ENCODE measurements around the gene ST3GAL2. TPM values are rescaled to one million over a fixed set of nuclear protein-coding genes. Genes with fewer than 3 reads are reported as not detected.

ST3GAL2 gene
- total RNA-seq, 1 experiment from 2014 or later, result 49.4 TPM

DNA sequence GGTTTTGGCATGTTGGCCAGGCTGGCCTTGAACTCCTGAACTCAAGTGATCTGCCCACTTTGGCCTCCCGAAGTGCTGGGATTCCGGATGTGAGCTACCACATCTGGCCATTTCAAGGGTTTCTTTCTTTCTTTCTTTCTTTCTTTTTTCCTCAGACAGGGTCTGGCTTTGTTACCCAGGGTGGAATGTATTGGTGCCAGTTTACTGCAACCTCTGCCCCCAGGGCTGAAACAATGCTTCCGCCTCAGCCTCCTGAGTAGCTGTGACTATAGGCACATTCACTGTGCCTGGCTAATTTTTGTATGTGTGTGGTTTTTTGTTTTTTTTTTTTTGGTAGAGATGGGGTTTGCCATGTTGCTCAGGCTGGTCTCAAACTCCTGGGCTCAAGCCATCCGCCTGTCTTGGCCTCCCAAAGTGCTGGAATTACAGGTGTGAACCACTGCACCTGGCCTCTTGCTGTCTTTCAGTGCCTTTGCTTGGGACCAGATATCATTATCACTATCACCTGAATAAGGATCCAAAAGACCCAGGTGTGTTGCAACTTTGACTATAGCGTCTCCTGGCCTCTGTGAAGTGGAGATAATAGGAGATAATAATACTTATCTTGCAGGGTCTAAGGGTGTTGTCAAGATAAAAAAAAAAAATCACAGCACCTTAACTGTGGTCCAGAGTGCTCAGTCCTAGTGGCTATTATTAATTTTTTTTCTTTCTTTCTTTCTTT lies 18.7 kb upstream of the ST3GAL2 start (continued):
- TF ChIP-seq ZNF423 (CRISPR knock-in tag; IDR thresholded peaks at IDR 0.05) (no peak), ESRRA (CRISPR knock-in tag; IDR thresholded peaks at IDR 0.05; ENCODE audit: borderline replicate concordance) (no peak), TCF7 (CRISPR knock-in tag; IDR thresholded peaks at IDR 0.05; ENCODE audit: low read depth) (no peak), ETV6 (CRISPR knock-in tag; IDR thresholded peaks at IDR 0.05) (no peak)
- TF ChIP-seq, protein P1, sequence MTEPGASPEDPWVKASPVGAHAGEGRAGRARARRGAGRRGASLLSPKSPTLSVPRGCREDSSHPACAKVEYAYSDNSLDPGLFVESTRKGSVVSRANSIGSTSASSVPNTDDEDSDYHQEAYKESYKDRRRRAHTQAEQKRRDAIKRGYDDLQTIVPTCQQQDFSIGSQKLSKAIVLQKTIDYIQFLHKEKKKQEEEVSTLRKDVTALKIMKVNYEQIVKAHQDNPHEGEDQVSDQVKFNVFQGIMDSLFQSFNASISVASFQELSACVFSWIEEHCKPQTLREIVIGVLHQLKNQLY (CRISPR knock-in tag; IDR thresholded peaks at IDR 0.05), result no peak
- TF ChIP-seq, protein P2, sequence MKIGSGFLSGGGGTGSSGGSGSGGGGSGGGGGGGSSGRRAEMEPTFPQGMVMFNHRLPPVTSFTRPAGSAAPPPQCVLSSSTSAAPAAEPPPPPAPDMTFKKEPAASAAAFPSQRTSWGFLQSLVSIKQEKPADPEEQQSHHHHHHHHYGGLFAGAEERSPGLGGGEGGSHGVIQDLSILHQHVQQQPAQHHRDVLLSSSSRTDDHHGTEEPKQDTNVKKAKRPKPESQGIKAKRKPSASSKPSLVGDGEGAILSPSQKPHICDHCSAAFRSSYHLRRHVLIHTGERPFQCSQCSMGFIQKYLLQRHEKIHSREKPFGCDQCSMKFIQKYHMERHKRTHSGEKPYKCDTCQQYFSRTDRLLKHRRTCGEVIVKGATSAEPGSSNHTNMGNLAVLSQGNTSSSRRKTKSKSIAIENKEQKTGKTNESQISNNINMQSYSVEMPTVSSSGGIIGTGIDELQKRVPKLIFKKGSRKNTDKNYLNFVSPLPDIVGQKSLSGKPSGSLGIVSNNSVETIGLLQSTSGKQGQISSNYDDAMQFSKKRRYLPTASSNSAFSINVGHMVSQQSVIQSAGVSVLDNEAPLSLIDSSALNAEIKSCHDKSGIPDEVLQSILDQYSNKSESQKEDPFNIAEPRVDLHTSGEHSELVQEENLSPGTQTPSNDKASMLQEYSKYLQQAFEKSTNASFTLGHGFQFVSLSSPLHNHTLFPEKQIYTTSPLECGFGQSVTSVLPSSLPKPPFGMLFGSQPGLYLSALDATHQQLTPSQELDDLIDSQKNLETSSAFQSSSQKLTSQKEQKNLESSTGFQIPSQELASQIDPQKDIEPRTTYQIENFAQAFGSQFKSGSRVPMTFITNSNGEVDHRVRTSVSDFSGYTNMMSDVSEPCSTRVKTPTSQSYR (CRISPR knock-in tag; IDR thresholded peaks at IDR 0.05), result no peak

DNA sequence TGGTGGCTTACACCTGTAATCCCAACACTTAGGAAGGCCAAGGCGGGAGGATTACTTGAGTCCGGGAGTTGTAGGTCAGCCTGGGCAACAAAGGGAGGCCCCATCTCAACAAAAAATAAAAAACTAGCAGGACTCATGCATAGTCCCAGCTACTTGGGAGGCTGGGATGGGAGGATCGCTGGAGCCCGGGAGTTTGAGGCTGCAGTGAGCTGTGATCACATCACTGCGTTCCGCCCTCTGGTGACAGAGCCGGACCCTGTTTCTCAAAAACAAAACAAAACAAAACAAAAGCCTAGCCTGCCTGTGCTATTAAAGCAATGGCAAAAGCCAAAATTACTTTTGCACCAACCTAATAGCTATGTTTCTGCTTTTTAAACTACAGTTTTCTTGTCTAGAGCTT lies 17.0 kb upstream of the ST3GAL2 start:
- Mint-ChIP-seq H3K27me3 (ENCODE audit: low read depth) (no peaks in the 10 kb centered on the region), H3K4me1 (peaks cover 7% of the 10 kb centered on the region), H3K4me3 (peak overlapping the region; percentile 92), H3K9me3 (no peaks in the 10 kb centered on the region), H3K27ac (peak overlapping the region; percentile 62), H3K36me3 (no peaks in the 10 kb centered on the region)
- ATAC-seq, result no peak
- ChIA-PET CTCF (interaction anchor here (0.7 to 3.9 kb wide), 6 partner anchors 13 to 76 kb away, joined by 3 to 24 read pairs (median 4); partner anchors contain the start of gene ST3GAL2), POLR2A (interaction anchor here (0.6 to 0.9 kb wide), 2 partner anchors 22 to 79 kb away, joined by 3 to 9 read pairs; no protein-coding TSS in a partner anchor)
- DNase-seq (ENCODE audit: low spot score), result no peak
- TF ChIP-seq TCF7 (CRISPR knock-in tag; IDR thresholded peaks at IDR 0.05; ENCODE audit: low read depth), result no peak
- TF ChIP-seq, protein P3, sequence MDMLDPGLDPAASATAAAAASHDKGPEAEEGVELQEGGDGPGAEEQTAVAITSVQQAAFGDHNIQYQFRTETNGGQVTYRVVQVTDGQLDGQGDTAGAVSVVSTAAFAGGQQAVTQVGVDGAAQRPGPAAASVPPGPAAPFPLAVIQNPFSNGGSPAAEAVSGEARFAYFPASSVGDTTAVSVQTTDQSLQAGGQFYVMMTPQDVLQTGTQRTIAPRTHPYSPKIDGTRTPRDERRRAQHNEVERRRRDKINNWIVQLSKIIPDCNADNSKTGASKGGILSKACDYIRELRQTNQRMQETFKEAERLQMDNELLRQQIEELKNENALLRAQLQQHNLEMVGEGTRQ (CRISPR knock-in tag; IDR thresholded peaks at IDR 0.05), result no peak
- TF ChIP-seq, protein P4, sequence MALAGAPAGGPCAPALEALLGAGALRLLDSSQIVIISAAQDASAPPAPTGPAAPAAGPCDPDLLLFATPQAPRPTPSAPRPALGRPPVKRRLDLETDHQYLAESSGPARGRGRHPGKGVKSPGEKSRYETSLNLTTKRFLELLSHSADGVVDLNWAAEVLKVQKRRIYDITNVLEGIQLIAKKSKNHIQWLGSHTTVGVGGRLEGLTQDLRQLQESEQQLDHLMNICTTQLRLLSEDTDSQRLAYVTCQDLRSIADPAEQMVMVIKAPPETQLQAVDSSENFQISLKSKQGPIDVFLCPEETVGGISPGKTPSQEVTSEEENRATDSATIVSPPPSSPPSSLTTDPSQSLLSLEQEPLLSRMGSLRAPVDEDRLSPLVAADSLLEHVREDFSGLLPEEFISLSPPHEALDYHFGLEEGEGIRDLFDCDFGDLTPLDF (CRISPR knock-in tag; IDR thresholded peaks at IDR 0.05), result no peak
- no peak for TF ChIP-seq JAZF1 (CRISPR knock-in tag; IDR thresholded peaks at IDR 0.05)
- TF ChIP-seq ESRRA (CRISPR knock-in tag; IDR thresholded peaks at IDR 0.05; ENCODE audit: borderline replicate concordance), result no peak
- TF ChIP-seq ZNF416 (CRISPR knock-in tag; IDR thresholded peaks at IDR 0.05), result no peak
- TF ChIP-seq, protein P5, sequence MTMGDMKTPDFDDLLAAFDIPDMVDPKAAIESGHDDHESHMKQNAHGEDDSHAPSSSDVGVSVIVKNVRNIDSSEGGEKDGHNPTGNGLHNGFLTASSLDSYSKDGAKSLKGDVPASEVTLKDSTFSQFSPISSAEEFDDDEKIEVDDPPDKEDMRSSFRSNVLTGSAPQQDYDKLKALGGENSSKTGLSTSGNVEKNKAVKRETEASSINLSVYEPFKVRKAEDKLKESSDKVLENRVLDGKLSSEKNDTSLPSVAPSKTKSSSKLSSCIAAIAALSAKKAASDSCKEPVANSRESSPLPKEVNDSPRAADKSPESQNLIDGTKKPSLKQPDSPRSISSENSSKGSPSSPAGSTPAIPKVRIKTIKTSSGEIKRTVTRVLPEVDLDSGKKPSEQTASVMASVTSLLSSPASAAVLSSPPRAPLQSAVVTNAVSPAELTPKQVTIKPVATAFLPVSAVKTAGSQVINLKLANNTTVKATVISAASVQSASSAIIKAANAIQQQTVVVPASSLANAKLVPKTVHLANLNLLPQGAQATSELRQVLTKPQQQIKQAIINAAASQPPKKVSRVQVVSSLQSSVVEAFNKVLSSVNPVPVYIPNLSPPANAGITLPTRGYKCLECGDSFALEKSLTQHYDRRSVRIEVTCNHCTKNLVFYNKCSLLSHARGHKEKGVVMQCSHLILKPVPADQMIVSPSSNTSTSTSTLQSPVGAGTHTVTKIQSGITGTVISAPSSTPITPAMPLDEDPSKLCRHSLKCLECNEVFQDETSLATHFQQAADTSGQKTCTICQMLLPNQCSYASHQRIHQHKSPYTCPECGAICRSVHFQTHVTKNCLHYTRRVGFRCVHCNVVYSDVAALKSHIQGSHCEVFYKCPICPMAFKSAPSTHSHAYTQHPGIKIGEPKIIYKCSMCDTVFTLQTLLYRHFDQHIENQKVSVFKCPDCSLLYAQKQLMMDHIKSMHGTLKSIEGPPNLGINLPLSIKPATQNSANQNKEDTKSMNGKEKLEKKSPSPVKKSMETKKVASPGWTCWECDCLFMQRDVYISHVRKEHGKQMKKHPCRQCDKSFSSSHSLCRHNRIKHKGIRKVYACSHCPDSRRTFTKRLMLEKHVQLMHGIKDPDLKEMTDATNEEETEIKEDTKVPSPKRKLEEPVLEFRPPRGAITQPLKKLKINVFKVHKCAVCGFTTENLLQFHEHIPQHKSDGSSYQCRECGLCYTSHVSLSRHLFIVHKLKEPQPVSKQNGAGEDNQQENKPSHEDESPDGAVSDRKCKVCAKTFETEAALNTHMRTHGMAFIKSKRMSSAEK (CRISPR knock-in tag; IDR thresholded peaks at IDR 0.05; ENCODE audit: borderline replicate concordance), result no peak
- TF ChIP-seq, protein P6, sequence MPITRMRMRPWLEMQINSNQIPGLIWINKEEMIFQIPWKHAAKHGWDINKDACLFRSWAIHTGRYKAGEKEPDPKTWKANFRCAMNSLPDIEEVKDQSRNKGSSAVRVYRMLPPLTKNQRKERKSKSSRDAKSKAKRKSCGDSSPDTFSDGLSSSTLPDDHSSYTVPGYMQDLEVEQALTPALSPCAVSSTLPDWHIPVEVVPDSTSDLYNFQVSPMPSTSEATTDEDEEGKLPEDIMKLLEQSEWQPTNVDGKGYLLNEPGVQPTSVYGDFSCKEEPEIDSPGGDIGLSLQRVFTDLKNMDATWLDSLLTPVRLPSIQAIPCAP (CRISPR knock-in tag; IDR thresholded peaks at IDR 0.05), result no peak
- TF ChIP-seq, protein P7, sequence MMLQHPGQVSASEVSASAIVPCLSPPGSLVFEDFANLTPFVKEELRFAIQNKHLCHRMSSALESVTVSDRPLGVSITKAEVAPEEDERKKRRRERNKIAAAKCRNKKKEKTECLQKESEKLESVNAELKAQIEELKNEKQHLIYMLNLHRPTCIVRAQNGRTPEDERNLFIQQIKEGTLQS (CRISPR knock-in tag; conservative IDR thresholded peaks at IDR 0.05), result no peak
- TF ChIP-seq, protein P8, sequence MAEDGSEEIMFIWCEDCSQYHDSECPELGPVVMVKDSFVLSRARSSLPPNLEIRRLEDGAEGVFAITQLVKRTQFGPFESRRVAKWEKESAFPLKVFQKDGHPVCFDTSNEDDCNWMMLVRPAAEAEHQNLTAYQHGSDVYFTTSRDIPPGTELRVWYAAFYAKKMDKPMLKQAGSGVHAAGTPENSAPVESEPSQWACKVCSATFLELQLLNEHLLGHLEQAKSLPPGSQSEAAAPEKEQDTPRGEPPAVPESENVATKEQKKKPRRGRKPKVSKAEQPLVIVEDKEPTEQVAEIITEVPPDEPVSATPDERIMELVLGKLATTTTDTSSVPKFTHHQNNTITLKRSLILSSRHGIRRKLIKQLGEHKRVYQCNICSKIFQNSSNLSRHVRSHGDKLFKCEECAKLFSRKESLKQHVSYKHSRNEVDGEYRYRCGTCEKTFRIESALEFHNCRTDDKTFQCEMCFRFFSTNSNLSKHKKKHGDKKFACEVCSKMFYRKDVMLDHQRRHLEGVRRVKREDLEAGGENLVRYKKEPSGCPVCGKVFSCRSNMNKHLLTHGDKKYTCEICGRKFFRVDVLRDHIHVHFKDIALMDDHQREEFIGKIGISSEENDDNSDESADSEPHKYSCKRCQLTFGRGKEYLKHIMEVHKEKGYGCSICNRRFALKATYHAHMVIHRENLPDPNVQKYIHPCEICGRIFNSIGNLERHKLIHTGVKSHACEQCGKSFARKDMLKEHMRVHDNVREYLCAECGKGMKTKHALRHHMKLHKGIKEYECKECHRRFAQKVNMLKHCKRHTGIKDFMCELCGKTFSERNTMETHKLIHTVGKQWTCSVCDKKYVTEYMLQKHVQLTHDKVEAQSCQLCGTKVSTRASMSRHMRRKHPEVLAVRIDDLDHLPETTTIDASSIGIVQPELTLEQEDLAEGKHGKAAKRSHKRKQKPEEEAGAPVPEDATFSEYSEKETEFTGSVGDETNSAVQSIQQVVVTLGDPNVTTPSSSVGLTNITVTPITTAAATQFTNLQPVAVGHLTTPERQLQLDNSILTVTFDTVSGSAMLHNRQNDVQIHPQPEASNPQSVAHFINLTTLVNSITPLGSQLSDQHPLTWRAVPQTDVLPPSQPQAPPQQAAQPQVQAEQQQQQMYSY (CRISPR knock-in tag; IDR thresholded peaks at IDR 0.05), result no peak
- TF ChIP-seq, protein P9, sequence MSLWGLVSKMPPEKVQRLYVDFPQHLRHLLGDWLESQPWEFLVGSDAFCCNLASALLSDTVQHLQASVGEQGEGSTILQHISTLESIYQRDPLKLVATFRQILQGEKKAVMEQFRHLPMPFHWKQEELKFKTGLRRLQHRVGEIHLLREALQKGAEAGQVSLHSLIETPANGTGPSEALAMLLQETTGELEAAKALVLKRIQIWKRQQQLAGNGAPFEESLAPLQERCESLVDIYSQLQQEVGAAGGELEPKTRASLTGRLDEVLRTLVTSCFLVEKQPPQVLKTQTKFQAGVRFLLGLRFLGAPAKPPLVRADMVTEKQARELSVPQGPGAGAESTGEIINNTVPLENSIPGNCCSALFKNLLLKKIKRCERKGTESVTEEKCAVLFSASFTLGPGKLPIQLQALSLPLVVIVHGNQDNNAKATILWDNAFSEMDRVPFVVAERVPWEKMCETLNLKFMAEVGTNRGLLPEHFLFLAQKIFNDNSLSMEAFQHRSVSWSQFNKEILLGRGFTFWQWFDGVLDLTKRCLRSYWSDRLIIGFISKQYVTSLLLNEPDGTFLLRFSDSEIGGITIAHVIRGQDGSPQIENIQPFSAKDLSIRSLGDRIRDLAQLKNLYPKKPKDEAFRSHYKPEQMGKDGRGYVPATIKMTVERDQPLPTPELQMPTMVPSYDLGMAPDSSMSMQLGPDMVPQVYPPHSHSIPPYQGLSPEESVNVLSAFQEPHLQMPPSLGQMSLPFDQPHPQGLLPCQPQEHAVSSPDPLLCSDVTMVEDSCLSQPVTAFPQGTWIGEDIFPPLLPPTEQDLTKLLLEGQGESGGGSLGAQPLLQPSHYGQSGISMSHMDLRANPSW (CRISPR knock-in tag; conservative IDR thresholded peaks at IDR 0.05; ENCODE audit: low read depth), result no peak

Measured in WTC11 (cell line).